Measurements from ENCODE around the gene PWWP2B.

PWWP2B gene

GRCh38 chr10:132369636-132370185, 27.3 kb upstream of the PWWP2B start:
- no peak for FAIRE-seq
- TF ChIP-seq POLR2AphosphoS5 (IDR thresholded peaks at IDR 0.05; ENCODE audit: low read depth, low read length): no peak
- no peak for DNase-seq (ENCODE audit: insufficient read length, low spot score)

- TF ChIP-seq POU2F2 (IDR thresholded peaks at IDR 0.05; ENCODE audit: low read depth, low read length) (no peak), PAX5 (IDR thresholded peaks at IDR 0.05; ENCODE audit: insufficient read depth, low read length, severe bottlenecking) (no peak), POLR2AphosphoS5 (IDR thresholded peaks at IDR 0.05; ENCODE audit: low read depth, low read length) (no peak), TAF1 (IDR thresholded peaks at IDR 0.05; ENCODE audit: low read depth, low read length) (no peak), POLR2A (IDR thresholded peaks at IDR 0.05; ENCODE audit: low read depth, low read length) (no peak), SPI1 (IDR thresholded peaks at IDR 0.05; ENCODE audit: low read depth, low read length) (no peak)
- DNase-seq (ENCODE audit: insufficient read length, low spot score) (no peak), FAIRE-seq (no peak)
These were observed 26.3 kb upstream of the PWWP2B start for GRCh38 chr10:132370426-132371340.

- no peak for DNase-seq (ENCODE audit: insufficient read length, low spot score)
- no peak for FAIRE-seq
- TF ChIP-seq PAX5 (IDR thresholded peaks at IDR 0.05; ENCODE audit: insufficient read depth, low read length, severe bottlenecking): no peak
- TF ChIP-seq SPI1 (IDR thresholded peaks at IDR 0.05; ENCODE audit: low read depth, low read length): no peak
- TF ChIP-seq POLR2A (IDR thresholded peaks at IDR 0.05; ENCODE audit: low read depth, low read length): no peak
- no peak for TF ChIP-seq POU2F2 (IDR thresholded peaks at IDR 0.05; ENCODE audit: low read depth, low read length)
- no peak for TF ChIP-seq TAF1 (IDR thresholded peaks at IDR 0.05; ENCODE audit: low read depth, low read length)
- TF ChIP-seq POLR2AphosphoS5 (IDR thresholded peaks at IDR 0.05; ENCODE audit: low read depth, low read length): no peak
These were observed 25.3 kb upstream of the PWWP2B start for GRCh38 chr10:132371641-132372081.

- FAIRE-seq: no peak
- TF ChIP-seq POLR2AphosphoS5 (IDR thresholded peaks at IDR 0.05; ENCODE audit: low read depth, low read length) (no peak), PAX5 (IDR thresholded peaks at IDR 0.05; ENCODE audit: insufficient read depth, low read length, severe bottlenecking) (no peak), POU2F2 (IDR thresholded peaks at IDR 0.05; ENCODE audit: low read depth, low read length) (no peak), SPI1 (IDR thresholded peaks at IDR 0.05; ENCODE audit: low read depth, low read length) (no peak), TAF1 (IDR thresholded peaks at IDR 0.05; ENCODE audit: low read depth, low read length) (no peak), POLR2A (IDR thresholded peaks at IDR 0.05; ENCODE audit: low read depth, low read length) (no peak)
- no peak for DNase-seq (ENCODE audit: insufficient read length, low spot score)
These were observed 24.4 kb upstream of the PWWP2B start for GRCh38 chr10:132372516-132373095.

GRCh38 chr10:132373241-132373955, 23.6 kb upstream of the PWWP2B start:
- no peak for TF ChIP-seq POLR2A (IDR thresholded peaks at IDR 0.05; ENCODE audit: low read depth, low read length)
- no peak for TF ChIP-seq TAF1 (IDR thresholded peaks at IDR 0.05; ENCODE audit: low read depth, low read length)
- TF ChIP-seq POLR2AphosphoS5 (IDR thresholded peaks at IDR 0.05; ENCODE audit: low read depth, low read length): no peak
- TF ChIP-seq POU2F2 (IDR thresholded peaks at IDR 0.05; ENCODE audit: low read depth, low read length): no peak
- TF ChIP-seq PAX5 (IDR thresholded peaks at IDR 0.05; ENCODE audit: insufficient read depth, low read length, severe bottlenecking): no peak
- TF ChIP-seq SPI1 (IDR thresholded peaks at IDR 0.05; ENCODE audit: low read depth, low read length): no peak
- no peak for FAIRE-seq

GRCh38 chr10:132374176-132374575, 22.8 kb upstream of the PWWP2B start:
- TF ChIP-seq TAF1 (IDR thresholded peaks at IDR 0.05; ENCODE audit: low read depth, low read length): no peak
- TF ChIP-seq POU2F2 (IDR thresholded peaks at IDR 0.05; ENCODE audit: low read depth, low read length): no peak
- no peak for TF ChIP-seq POLR2A (IDR thresholded peaks at IDR 0.05; ENCODE audit: low read depth, low read length)
- TF ChIP-seq PAX5 (IDR thresholded peaks at IDR 0.05; ENCODE audit: insufficient read depth, low read length, severe bottlenecking): no peak
- TF ChIP-seq SPI1 (IDR thresholded peaks at IDR 0.05; ENCODE audit: low read depth, low read length): no peak
- no peak for TF ChIP-seq POLR2AphosphoS5 (IDR thresholded peaks at IDR 0.05; ENCODE audit: low read depth, low read length)
- no peak for FAIRE-seq
- DNase-seq (ENCODE audit: insufficient read length, low spot score): no peak

More at GRCh38 chr10:132373241-132373955, 23.6 kb upstream of the PWWP2B start:
- no peak for DNase-seq (ENCODE audit: insufficient read length, low spot score)

GRCh38 chr10:132374612-132375011, 22.4 kb upstream of the PWWP2B start:
- FAIRE-seq: no peak
- DNase-seq (ENCODE audit: insufficient read length, low spot score): no peak
- TF ChIP-seq POU2F2 (IDR thresholded peaks at IDR 0.05; ENCODE audit: low read depth, low read length): no peak
- TF ChIP-seq SPI1 (IDR thresholded peaks at IDR 0.05; ENCODE audit: low read depth, low read length): no peak
- TF ChIP-seq PAX5 (IDR thresholded peaks at IDR 0.05; ENCODE audit: insufficient read depth, low read length, severe bottlenecking): no peak
- TF ChIP-seq TAF1 (IDR thresholded peaks at IDR 0.05; ENCODE audit: low read depth, low read length): no peak
- no peak for TF ChIP-seq POLR2A (IDR thresholded peaks at IDR 0.05; ENCODE audit: low read depth, low read length)
- TF ChIP-seq POLR2AphosphoS5 (IDR thresholded peaks at IDR 0.05; ENCODE audit: low read depth, low read length): no peak

GRCh38 chr10:132375116-132375794, 21.7 kb upstream of the PWWP2B start:
- TF ChIP-seq TAF1 (IDR thresholded peaks at IDR 0.05; ENCODE audit: low read depth, low read length) (no peak), POU2F2 (IDR thresholded peaks at IDR 0.05; ENCODE audit: low read depth, low read length) (no peak), POLR2A (IDR thresholded peaks at IDR 0.05; ENCODE audit: low read depth, low read length) (no peak), PAX5 (IDR thresholded peaks at IDR 0.05; ENCODE audit: insufficient read depth, low read length, severe bottlenecking) (no peak), POLR2AphosphoS5 (IDR thresholded peaks at IDR 0.05; ENCODE audit: low read depth, low read length) (no peak), SPI1 (IDR thresholded peaks at IDR 0.05; ENCODE audit: low read depth, low read length) (no peak)
- FAIRE-seq (no peak), DNase-seq (ENCODE audit: insufficient read length, low spot score) (no peak)

Measured in GM12891 (cell line).